HG02623 (cell line): ENCODE results near the gene AGBL3.

ENCODE experiments used
- ATAC-seq: cut with Tn5 transposase; IDR thresholded peaks from one replicate; pipeline ENCODE4 v1.9.1; 2021; ENCODE audit warnings: moderate library complexity; ENCODE audit not compliant: unreplicated experiment

AGBL3 gene

DNA sequence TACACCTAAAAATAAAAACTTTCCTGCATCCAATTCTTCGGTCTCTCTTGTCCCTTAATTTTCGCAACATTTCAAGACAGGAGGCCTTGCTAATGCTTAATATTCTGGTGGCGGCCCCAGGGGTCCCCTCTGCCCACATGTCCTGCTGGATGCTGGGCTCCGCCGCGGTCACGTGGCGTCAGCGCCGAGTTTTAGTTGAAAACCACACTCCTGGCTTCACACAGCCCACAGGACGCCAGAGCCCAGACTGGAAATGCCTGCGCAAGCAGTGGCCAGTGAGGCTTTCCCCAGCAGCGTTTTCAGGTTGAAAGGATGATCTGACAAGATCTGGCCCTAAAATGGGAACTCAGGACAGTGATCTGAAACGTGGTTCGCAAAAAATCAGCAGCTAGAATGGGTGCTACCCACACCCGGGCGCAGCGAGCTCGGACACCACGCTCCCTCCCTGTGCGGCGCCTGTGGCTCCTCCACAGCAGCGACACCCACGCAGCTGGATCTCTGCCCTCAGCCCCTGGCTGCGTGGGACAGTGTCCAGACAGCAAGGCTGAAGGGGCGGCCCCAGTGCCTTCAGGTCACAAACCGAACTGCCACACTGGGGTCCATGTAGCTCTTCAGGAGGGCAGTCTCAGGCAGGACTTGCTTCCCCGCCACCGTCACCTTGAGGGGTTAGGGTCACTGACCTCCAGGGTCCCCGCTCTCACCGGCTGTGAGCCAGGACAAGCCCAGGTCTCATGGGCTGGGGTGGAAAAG lies 195.8 kb downstream of the AGBL3 start:
- ATAC-seq = no peak

DNA sequence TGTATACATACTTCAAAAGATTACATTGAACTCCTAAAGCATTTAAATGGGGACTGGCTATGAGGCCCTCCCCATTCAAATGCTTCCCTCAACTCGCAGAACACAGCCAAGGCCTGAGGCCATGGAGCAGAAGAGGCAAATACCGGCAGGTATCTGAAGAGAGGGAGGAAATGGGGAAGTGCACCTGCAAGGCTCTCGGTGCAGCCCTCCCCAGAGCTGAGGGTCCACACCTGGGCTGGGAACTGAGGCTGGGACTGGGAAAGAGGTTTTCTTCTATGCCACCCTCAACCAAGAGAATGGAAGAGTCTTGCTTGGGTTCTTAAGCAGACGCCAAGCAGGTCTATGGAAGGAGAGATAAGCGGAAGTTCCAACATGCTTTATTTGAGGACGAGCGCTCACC lies 197.2 kb downstream of the AGBL3 start:
- no peak for ATAC-seq

DNA sequence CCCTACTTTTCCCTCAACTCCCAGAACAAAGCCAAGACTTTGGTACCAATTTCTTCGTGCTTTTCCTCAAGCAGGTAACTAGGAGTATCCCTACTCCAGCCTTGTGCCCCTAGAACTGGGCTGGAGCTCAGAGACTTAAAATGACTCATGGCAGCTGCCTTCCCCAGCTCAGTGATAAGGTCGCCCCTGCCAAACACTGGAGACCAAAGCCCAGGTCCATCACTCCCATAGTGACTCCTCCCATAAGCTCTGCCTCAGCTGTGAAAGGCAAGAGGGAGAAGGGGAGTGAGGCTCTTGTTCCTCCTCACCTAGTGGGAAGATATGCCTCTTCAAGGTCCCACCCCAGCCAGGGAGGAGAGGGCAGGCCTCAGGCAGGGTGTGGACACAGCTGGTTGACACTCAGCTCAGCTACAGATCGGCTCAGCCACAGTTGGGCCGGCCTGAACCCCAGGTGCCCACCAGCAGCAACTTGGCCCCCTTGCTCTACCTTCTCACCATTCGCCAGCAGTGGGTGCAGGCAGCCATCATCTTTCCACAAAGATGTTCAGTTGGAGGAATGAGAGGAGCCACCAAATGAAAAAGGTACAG lies 198.0 kb downstream of the AGBL3 start:
- no peak for ATAC-seq
